BJ (cell line): ENCODE results near the gene AGBL4. TPM values are rescaled to one million over a fixed set of nuclear protein-coding genes. Genes with fewer than 3 reads are reported as not detected.
A peak's percentile ranks its signal among the peaks of the same experiment; 100 is the strongest.

Experiments
- CTCF ChIA-PET: fragments of 350-600 bp; formaldehyde crosslinking; extraction: SDS; loops from one replicate; lab custom pipeline; 2021; ENCODE audit warnings: antibody characterized with exemption, inconsistent platforms; lab: Yijun Ruan, JAX
- POLR2A ChIA-PET: fragments of 300-600 bp; sonication (Branson Sonifier 250); formaldehyde crosslinking; extraction: SDS; loops from one replicate; lab custom pipeline; 2021; ENCODE audit warnings: antibody characterized with exemption; lab: Charles Lee
- DNase-seq: peaks from one replicate; pipeline ENCODE4 v3.0.0-alpha.2; 2011; ENCODE audit warnings: low read depth
- H3K27me3 ChIP-seq: 2 replicates; pipeline ENCODE4 v1.6.0; 2011; ENCODE audit warnings: low read length; ENCODE audit not compliant: control insufficient read depth, insufficient read depth
- H3K36me3 ChIP-seq: 2 replicates; pipeline ENCODE4 v1.5.1; 2011; ENCODE audit warnings: low read length; ENCODE audit not compliant: control insufficient read depth, insufficient read depth
- H3K4me3 ChIP-seq: 2 replicates; pipeline ENCODE4 v1.5.1; 2011; ENCODE audit warnings: low read depth, mild to moderate bottlenecking, control low read depth, low read length
- polyA minus RNA-seq: library from RNA; depleted of rRNA, polyadenylated mRNA; stranded (reverse); fragments of >200 nt; gene quantifications from 2 replicates; pipeline ENCODE4 v1.2.3, GENCODE V29; 2011; rRNA and poly(A)+ RNA removed
- polyA plus RNA-seq: library from polyadenylated mRNA; depleted of rRNA; stranded (reverse); fragments of >200 nt; gene quantifications from 2 replicates; pipeline ENCODE4 v1.2.3, GENCODE V29; 2011; rRNA removed
- TF ChIP-seq, protein P1 (sequence below): IDR thresholded peaks from 2 replicates; pipeline ENCODE4 v1.5.1; 2011; ENCODE audit warnings: low read depth, mild to moderate bottlenecking, control low read depth, inconsistent platforms, low read length, moderate library complexity; ENCODE audit not compliant: insufficient read depth

The AGBL4 gene
- polyA plus RNA-seq, result not detected in 2 replicates
- polyA minus RNA-seq, result not detected in 2 replicates

GRCh38 chr1:50023292-50024159 lies at the start of gene AGBL4:
Gene AGBL4, minus strand, starts transcription at chr1:50023954.
- H3K36me3 ChIP-seq, result no peaks in the 10 kb centered on the region
- no peak for DNase-seq
- POLR2A ChIA-PET, result no interaction called here
- H3K27me3 ChIP-seq, result no peaks in the 10 kb centered on the region
- TF ChIP-seq, protein P1, sequence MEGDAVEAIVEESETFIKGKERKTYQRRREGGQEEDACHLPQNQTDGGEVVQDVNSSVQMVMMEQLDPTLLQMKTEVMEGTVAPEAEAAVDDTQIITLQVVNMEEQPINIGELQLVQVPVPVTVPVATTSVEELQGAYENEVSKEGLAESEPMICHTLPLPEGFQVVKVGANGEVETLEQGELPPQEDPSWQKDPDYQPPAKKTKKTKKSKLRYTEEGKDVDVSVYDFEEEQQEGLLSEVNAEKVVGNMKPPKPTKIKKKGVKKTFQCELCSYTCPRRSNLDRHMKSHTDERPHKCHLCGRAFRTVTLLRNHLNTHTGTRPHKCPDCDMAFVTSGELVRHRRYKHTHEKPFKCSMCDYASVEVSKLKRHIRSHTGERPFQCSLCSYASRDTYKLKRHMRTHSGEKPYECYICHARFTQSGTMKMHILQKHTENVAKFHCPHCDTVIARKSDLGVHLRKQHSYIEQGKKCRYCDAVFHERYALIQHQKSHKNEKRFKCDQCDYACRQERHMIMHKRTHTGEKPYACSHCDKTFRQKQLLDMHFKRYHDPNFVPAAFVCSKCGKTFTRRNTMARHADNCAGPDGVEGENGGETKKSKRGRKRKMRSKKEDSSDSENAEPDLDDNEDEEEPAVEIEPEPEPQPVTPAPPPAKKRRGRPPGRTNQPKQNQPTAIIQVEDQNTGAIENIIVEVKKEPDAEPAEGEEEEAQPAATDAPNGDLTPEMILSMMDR, result no peak
- CTCF ChIA-PET, result no interaction called here
- peak within 1 kb of the TSS; percentile 43 for H3K4me3 ChIP-seq

GRCh38 chr1:50066806-50067205 lies 43.1 kb upstream of the AGBL4 start:
- H3K27me3 ChIP-seq, result no peaks in the 10 kb centered on the region
- H3K4me3 ChIP-seq, result no peak overlapping the region
- ChIA-PET POLR2A (no interaction called here), CTCF (interaction anchor here (0.5 kb wide), 1 partner anchor 138 kb away, joined by 6 read pairs; no protein-coding TSS in a partner anchor)
- DNase-seq, result no peak
- no peaks in the 10 kb centered on the region for H3K36me3 ChIP-seq
- TF ChIP-seq, protein P1, result no peak

GRCh38 chr1:50060279-50060678 lies 36.5 kb upstream of the AGBL4 start:
- no peak overlapping the region for H3K4me3 ChIP-seq
- DNase-seq, result no peak
- no peaks in the 10 kb centered on the region for H3K36me3 ChIP-seq
- POLR2A ChIA-PET, result no interaction called here
- TF ChIP-seq, protein P1, result no peak
- H3K27me3 ChIP-seq, result no peaks in the 10 kb centered on the region
- CTCF ChIA-PET, result interaction anchor here (0.6 kb wide), 1 partner anchor 249 kb away, joined by 3 read pairs; no protein-coding TSS in a partner anchor

- DNase-seq, result no peak
- H3K36me3 ChIP-seq, result no peaks in the 10 kb centered on the region
- TF ChIP-seq, protein P1, result no peak
- POLR2A ChIA-PET, result no interaction called here
- CTCF ChIA-PET, result no interaction called here
- no peak overlapping the region for H3K4me3 ChIP-seq
- H3K27me3 ChIP-seq, result no peaks in the 10 kb centered on the region
Observed at GRCh38 chr1:50048791-50049190, 25.0 kb upstream of the AGBL4 start.

- ChIA-PET POLR2A (no interaction called here), CTCF (no interaction called here)
- no peak for DNase-seq
- TF ChIP-seq, protein P1, result no peak
- no peak overlapping the region for H3K4me3 ChIP-seq
- no peaks in the 10 kb centered on the region for H3K36me3 ChIP-seq
- H3K27me3 ChIP-seq, result no peaks in the 10 kb centered on the region
Observed at GRCh38 chr1:50047916-50048694, 24.4 kb upstream of the AGBL4 start.
